Stimulated activated CD8-positive, alpha-beta memory T cell treated with anti-CD3 and anti-CD28 coated beads, Interleukin-7, amount 100 ng/mL, for 24 hours (primary cell): Measurements from ENCODE around the gene PTP4A2.
"Not testable (repeated sequence)": the region's sequence is repeated elsewhere in the genome, so short reads cannot be mapped to it uniquely, and the experiment has no call there.

Experiments used
- DNase-seq: peaks from one replicate; pipeline ENCODE4 v3.0.0-alpha.2; 2020; ENCODE audit warnings: low read depth

The PTP4A2 gene

DNA sequence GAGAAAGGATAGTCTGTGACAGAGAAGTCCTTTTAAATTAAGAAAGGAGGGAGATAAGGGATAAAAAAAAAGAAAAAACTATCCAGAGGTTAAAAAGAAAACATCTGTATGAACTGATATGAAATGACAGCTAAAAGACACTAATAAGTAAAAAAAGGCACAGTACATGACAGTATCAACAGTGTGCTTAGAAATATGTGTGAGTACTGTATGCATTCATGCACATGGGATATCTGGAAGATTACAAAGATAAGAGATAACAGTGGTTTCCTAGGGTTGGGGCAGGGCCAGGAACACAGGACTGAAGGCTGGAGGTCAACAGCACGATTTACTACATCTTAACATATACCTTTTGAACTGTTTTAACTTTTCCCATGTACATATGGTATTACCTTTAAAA is 13.3 kb downstream of the PTP4A2 start:
- DNase-seq: no peak

DNA sequence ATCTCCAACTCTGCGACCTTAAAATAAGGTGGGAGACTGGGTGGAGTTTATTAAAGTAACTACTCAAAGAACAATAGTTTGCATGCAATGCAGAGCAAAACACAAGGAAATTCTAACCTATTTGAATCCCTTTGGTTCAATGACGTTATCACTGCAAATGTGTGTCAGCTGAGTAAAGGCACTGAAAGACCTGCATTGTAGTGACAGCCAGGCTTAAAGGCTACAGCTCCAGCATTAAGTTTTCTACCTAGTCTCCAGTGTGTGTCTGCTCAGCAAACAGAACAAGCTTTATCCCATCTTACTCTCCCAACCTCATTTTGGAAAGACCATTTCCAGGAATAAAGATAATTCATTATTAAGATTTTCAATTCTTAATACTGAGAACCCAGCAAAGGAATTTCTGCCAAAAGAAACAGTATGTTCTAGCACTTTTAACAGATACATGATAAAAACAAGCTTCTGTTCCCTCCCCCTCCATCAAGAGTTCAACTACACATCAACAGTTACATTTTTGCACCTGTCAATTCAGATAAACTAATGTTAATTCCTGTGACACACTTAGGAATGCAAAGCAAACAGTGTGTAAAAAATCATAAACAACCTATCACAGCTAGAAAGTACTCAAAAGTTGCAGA is 14.2 kb downstream of the PTP4A2 start:
- no peak for DNase-seq

DNA sequence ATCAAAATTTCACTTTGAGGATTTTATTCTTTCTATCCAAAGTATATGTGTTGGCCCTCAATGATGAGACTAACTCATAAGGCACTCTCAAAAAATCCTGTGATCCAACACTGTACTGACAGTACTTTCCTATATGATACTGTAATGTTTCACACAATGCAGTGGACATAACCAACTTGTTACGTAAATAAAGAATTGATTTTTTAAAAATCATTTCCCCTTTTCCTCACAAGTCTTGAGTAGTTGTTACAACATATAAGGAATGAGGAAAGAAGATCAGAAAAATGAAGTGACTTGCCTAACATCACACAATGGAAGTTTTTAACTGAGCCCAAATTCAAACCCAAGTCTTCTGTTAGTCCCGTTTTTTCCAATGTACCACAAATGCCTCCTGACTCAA is 17.2 kb downstream of the PTP4A2 start:
- no peak for DNase-seq

DNA sequence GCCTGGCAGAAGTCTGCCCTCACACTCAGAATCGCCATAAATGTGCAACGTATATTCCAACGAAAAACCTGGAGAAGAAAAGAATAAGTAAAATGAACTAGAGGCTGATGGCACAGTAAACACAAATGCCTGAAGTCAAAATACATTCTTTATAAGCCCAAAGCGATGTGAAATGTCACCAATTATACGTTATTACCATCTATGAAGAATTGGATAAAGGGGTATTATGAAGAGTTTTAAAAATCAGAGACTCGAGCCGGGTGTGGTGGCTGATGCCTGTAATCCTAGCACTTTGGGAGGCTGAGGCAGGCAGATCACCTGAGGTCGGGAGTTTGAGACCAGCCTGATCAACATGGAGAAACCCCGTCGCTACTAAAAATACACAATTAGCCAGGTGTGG is 18.6 kb downstream of the PTP4A2 start:
- no peak for DNase-seq

DNA sequence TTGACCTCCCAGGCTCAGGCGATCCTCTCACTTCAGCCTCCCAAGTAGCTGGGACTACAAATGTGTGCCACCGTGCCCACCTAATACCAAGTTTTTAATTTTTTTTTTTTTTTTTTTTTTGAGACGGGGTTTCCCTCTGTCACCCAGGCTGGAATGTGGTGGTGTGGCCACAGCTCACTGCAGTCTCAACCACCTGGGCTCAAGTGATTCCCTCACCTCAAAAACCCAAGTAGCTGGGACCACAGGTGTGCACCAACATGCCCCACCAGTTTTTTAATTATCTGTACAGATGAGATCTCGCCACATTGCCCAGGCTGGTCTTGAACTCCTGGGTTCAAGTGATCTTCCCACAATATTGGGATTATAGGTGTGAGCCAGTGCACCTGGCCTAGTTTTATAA is 22.7 kb downstream of the PTP4A2 start:
- DNase-seq: no peak

DNA sequence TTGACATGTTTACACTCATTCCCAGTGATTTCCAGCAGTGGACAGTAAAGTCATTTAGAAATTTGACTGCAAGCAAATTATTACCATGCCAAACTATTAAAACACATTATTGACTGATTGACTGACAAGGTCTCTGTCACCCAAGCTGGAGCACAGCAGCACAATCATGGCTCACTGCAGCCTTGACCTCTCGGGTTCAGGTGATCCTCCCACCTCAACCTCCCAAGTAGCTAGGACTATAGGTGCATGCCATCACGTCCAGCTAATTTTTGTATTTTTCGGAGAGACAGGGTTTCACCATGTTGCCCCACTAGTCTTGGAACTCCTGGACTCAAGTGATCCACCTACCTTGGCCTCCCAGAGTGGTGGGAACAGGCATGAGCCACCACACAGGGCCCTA is 24.2 kb downstream of the PTP4A2 start:
- DNase-seq: no peak

DNA sequence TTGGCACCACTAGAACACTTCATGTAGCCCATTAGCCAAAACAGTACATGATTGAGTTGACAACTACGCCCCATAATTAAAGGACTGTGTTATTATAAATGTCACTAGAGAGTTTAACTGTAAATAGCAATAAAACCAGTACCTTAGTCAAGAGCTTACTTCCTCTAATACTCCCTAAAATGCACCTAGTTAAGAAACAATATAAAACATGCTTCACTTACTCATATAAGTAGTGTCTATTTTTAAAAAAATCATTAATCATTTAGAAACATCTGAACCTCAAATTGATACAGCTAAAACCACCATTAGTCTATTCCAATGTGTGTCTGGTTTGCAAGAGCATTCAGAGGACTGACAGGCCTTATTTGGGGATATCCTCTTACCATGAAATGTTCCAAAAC is 25.3 kb downstream of the PTP4A2 start:
- DNase-seq: no peak

DNA sequence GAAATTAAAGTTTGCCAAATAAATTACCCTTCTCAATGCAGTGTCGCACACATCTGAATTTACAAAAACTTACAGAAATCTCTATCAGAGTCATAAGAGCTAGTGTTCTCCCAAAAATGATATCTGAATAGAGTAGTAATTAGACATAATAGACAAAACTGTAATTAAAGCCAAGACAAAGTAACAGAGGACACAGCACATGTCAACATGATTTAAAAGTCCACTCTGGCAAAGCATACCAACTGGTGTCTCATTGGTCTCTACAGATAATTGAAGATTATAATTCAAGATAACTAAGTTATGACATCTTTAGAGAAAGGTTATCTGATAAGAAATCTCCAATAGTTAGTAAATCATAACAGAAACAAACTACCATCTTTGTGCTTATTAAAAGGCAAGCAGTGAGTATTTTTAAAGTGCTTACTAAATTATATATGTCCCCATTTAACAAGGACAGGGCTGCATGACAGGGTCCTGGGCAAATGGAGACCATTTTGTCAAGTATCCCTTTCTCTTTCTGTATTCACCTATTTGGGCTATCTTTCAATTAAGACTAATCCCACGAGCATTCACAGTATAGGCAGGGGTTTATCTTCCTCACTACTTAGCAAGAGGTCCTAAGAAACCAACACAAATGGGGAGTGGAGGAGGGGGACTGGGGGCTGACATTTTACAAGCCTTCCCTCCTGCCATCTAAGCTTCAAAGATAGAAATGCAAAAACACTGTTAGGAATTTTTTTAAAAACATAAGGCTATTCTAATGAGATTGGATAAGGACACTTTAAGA is 26.0 kb downstream of the PTP4A2 start:
- no peak for DNase-seq

DNA sequence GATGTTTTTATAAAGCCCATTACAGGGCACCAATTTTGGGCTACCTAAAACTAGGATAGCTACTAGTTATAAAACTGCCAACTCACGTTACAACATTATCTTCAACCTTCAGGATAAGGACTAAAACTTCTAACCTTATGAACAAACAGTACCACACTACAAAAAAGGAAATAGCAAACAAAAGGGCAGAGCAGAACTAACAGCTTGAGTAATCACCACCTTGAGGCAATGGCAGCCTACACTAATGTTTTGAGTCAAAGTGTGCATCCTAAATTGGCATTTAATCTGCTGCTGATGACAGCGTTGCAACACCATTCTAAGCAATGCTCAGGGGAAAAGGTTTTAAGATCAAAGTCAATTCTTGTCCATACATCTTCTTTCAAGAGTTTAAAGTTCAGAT is 27.2 kb downstream of the PTP4A2 start:
- no peak for DNase-seq

DNA sequence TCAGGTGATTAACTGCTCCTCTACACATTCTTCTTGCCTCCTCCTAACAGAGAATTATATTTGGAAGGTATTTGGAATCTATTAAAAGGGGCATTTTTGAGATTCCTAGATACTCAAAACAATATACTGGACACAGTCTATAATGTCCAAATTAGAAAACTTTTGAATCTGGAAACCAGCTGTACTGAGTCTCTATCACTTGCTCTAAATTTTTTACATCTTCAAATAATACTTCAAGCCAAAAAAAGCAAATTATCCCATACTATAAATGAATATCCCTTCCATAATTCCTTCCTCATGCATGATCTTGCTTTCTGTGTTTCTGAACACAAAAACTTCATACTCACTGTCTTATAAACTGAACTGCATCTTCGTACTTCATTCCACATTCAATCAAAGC is 28.5 kb downstream of the PTP4A2 start:
- no peak for DNase-seq

DNA sequence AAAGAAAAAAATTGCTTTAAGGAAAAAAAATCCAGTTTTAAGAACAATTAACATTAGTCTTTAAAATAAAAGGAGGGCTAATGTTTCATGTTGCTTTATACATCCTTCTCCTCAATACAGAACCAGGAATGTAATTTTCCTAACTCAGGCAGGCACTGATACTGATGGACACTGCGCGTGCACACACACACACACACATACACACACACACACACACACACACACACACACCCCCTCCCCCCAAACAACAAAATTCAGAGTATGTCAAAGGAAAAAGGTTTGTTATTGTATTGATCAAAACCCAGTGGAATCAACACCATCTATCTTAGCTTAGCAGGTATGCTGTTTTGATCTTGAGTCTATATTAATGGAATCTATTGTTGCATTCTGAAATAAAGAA is 31.6 kb downstream of the PTP4A2 start:
- no peak for DNase-seq

DNA sequence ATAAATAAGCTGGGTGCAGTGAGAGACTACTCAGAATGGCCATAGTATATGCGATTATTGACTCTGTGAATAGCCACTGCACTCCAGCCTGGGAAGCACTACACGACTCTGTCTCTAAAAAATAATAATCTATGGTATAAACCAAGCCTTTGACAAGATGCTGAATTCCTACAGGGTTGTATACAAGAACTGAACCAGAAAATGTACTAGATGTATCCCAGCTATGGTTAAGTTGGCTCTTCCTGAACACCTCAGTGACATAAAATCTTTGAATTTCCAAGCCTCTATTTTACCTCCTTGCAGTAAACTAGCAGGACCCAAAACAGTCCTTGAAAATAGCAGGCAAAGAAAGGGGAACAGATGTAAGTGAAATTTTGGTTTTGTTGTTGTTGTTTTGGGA is 32.5 kb downstream of the PTP4A2 start:
- no peak for DNase-seq

DNA sequence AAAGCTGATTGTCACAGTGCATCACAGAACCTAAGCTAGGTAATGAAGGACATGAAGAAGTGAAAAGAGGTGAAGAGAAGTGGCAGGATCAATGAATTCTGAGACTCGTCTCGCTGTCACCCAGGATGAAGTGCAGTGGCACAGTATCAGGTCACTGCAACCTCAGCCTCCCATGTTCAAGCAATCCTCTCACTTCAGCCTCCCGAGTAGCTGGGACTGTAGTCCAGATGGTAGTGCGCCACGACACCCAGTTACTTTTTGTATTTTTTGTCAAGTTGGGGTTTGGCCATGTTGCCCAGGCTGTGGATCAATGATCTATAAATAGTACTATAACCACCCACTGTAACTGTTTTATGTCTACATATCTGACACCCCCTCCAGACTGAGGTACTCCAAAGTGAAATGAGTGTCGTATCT is 33.1 kb downstream of the PTP4A2 start:
- DNase-seq: no peak

DNA sequence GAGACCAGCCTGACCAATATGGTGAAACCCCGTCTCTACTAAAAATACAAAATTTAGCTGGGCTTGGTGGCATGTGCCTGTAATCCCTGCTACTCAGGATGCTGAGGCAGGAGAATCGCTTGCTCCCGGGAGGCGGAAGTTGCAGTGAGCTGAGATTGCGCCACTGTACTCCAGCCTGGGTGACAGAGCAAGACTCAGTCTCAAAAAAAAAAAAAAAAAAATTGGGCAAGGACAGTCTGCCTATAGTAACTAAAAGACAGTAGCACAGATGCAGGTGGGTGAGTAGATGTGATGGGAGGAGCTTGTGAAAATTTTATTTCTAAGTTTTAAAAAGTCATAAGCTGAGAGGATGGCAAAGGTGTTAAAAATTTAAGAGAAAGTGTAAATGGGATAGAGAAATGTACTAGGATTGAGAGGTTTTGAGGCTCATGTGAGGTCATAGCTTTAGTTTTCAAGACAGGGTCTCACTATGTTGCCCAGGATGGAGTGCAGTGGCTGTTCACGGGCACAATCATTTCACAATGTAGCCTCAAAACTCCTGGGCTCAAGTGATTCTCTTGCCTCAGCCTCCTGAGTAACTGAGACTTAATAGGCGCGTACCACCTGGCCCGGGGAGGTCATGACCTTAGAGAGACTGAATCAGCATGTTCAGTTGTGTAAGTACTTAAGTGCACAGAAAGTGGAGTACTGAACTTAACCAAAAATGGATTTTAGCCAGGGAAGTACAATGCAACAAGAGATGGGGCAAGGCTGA is 33.7 kb downstream of the PTP4A2 start:
- no peak for DNase-seq

DNA sequence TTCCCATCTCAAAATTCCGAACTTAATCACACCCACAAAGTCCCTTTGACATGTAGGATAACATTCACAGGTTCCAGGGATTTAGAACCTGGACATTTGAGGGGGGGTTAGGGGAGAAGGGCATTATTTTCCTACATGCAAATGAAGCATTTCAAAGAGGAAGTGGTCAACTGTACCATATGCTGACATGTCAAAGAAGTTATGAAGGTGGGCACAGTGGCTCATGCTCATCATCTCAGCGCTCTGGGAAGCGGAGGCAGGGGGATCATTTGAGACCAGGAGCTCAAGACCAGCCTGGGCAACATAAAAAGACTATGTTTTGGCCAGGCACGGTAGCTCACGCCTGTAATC is 35.7 kb downstream of the PTP4A2 start:
- no peak for DNase-seq

DNA sequence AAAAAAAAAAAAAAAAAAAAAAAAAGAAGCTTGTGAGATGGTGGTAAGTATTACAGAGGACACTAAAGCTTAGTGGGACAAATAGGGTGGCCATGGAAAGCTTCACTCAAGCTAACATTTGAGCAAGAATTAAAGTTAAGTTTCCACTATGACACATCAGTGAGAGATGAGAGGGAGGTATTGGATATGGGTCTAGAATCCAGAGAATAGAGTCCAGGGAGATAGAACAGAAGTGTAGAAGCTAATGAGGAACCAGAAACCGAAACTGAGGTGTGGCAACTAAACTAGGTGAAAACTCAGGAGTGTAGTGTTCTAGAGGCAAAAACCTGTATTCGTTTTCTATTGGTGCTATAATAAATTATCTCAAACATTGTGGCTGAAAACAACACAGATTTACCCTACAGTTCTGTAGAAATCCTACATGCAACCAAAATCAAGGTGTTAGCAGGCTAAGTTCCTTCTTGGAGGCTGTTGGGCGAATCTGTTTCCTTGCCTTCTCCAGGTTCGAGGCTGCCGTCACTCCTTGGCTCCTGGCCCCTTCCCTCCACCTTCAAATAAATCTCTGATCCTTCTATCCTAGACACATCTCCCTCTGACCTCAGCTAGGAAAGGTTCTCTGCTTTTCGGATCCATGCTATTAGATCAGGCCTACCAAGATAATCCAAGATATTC is 36.2 kb downstream of the PTP4A2 start:
- no peak for DNase-seq

DNA sequence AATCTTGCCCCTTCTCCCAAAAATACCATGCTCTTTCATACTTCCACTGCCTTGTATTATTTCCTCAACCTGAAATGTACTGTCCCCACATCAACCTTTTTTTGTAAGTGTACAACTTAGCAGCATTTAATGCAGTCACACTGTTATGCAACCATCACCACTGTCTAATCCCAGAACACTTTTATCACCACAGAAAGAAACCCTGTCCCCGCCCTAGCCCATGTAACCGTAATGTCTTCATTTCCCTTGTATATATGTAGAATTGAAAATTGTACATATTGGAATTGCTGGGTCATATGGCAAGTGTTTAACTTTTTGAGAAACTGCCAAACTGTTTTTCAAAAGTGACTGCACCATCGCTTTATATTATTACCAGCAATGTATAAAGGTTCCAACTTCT is 37.4 kb downstream of the PTP4A2 start:
- no peak for DNase-seq

DNA sequence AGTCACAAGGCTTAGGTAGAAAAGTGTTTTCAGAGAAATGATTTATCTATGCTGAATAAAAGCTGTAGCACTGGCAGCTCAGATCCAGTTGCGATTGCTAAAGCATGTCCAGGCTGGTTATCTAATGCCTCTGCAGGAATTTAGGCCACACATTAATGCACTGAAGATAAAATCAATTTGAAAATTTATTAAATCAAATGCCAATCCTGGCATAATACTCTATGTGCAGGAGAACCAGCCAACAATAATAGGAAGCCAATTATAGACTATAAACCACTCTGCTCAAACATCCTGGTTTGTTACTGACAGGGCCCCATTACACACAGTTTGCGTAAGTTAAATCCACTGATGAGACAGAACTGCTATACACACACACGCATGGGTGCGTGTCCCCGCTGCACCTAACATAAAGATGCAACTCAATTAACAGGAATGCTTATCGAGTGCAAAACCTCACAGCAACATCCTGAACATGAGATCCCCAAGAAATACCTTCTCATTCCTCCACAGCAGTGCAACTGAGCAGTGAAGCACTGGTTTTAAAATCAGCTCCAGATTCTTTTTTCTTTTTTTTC is 40.6 kb downstream of the PTP4A2 start:
- no peak for DNase-seq

DNA sequence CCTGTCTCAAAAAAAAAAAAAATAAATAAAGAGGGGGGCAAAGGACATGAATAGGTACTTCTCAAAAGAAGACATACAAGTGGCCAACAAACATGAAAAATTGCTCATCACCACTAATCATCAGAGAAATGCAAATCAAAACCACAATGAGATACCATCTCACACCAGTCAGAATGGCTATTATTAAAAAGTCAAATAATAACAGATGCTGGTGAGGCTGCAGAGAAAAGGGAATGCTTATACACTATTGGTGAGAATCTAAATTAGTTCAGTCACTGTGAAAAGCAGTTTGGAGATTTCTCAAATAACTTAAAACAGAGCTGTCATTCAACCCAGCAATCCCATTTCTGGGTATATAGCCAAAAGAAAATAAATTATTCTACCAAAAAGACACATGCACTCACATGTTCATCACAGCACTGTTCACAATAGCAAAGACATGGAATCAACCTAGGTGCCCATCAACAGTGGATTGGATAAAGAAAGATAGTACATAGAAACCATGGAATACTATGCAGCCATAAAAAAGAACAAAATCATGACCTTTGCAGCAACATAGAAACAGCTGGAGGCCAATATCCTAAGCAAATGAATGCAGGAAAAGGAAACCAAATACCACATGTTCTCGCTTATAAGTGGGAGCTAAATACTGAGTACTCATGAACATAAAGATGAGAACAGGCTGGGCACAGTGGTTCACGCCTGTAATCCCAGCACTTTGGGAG is 42.5 kb downstream of the PTP4A2 start:
- DNase-seq: not testable (repeated sequence)

DNA sequence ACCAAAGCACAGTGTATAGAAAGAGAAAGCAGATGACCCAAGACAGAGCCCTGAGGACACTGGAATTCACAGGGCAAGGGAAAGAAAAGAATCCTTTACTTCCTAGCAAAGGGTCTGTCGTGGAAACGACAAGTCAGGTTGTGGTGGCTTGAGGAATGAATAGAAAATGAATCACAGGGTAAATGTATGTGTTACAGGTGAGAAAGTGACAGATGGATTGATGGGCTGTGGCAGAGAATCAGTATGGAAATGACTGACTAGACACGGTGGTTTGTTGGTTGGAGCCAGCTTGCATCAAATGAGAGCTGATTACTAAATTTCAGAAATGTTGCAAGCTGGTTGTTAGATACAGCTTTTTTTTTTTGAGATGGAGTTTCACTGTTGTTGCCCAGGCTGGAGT is 46.9 kb downstream of the PTP4A2 start:
- no peak for DNase-seq

DNA sequence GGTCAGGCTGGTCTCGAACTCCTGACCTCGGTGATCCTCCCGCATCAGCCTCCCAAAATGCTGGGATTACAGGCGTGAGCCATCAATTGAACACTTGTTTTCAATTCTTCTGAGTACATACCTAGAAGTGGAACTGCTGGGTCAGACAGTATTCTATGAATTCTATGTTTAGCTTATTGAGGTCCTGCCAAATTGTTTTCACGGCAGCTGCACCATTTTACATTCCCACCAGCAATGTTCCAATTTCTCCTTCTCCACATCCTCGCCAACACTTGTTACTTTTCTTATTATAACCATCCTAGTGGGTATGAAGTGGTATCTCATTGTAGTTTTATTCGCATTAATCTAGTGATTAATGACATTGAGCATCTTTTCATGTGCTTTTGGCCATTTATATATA is 49.9 kb downstream of the PTP4A2 start:
- DNase-seq: no peak

DNA sequence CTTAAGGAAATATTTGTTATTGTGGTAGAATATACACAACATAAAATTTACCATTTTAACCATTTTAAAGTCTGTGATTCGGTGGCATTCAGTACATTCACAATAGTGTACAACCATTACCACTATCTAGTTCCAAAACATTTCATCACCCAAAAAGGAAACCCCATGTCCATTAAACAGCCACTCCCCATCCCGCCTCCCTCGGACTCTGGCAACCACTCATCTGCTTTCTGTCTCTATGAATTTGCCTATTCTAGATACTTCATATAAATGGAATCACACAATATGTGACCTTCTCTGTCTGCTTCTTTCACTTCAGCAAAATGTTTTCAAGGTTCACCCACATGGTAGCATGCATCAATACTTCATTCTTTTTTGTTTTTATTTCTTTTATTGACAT is 51.3 kb downstream of the PTP4A2 start:
- no peak for DNase-seq
